HG02759 (cell line): ENCODE measurements around the gene SORBS1.

Source experiments
- ATAC-seq: cut with Tn5 transposase; IDR thresholded peaks from one replicate; pipeline ENCODE4 v1.9.1; 2021; ENCODE audit warnings: mild to moderate bottlenecking, moderate library complexity; ENCODE audit not compliant: unreplicated experiment

Gene SORBS1

DNA sequence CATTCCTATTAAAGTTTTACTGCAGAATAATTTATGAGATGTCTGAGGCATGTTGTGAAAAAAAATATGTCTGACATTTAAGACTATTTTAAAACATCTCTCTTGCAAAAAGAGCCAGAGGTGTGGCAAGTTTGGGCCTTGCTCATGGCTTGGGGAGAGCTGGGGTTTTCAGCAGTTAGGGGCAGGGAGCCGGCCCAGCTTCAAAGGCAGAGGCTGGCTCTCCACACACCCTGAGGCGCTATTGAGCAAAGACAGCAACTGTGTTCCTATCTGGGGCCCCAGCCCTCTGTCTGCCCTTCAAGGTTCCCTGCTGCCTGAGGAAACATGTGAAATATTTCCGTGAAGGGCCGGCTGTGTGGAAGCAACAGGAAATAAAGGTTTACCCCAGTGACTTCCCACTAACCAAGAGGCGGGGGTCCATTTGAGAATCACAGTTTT lies 94.0 kb downstream of the SORBS1 start:
- ATAC-seq: no peak

DNA sequence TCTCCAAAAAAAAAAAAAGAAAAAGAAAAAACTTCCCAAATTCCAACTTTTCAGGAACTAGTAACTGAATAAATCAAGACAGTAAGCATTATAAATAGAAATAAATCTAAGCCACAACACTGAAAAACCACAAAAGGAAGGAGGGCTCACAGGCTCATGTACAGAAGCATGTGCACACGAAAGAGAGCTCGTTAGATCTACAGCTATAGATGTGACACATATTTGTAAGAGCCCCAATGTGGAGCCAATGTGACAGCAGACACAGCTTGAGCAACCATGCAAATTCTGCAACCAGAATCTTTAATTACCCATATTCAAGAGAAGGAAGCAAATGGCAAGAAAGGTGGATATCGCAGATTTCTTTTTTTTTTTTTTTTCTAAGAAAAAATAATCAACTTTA lies 94.7 kb downstream of the SORBS1 start:
- ATAC-seq: no peak

DNA sequence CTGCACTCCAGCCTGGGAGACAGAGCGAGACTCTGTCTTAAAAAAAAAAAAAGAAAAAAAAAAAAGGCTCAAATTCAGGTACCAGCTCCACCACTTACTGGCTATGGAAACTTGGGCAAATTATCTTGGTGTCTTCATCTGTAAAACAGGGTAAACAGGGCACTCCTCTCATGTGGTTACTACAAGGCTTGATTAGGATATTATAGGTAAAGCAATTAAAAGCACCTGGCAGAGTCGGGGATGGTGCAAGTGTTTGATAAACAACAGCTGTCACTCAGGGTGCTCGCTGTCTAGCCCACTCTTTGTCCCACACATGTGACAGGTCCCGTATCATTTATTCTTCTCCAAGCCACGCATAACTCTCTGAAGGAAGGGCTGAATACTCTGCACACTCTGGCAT lies 96.9 kb downstream of the SORBS1 start:
- ATAC-seq: no peak

DNA sequence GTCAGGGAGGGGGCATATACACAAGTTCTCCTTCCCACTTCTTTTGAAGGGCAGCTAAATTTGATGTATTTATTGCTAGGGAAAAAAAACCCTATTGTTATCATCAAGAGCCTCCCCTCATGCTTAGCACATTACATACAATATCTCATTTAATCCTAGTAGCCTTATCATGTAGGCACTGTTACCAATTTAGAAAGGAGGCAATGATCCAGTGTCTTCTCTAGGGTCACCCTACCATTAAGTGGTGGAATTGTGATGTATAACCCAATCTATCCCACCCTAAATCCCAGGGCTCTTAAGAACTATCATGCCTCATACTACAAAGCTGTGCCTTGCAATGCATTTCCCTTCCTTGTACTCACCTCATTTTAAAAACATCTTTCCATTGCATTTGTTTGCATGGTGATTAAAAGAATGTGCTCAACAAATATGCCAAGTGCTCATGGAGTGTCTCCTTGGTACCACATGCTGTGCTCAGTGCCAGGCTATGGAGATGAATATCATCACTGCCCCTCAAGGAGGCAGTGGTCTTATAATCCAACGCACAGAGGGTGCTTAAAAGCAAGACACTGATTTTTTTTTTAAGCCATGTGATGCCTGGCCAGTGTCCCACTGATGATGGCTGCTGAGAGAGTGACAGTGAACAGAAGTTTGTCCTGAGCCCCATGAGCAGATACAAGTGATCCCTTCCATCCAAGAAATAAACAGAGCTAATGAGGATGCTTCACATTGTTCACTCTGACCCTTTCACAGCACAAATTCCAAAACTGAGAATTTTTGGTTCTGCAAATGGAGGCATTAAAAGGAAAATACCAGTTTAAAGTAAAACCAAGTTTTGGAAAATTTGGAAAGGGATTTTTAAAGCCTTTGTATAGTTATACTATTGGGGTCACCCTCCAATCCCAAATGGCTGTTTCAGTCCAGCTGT lies 98.2 kb downstream of the SORBS1 start:
- no peak for ATAC-seq

DNA sequence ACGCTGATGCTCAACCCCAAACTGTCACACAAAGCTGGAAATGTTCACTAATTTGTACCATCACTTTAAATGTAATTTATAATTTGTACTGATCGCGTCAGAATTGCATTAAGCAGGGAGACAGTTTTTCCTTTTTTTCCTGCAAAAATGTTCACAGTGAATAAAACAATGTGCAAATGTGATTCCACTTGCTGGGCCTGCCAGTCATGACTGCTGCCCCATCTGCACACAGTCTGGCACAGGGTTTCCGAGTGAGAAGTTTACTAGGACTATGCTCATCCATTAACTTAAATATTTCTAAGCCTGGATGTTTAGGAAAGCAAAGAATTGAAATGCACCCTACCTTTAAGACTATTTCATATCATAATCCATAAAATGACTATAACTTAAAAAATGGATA lies 99.6 kb downstream of the SORBS1 start:
- no peak for ATAC-seq

DNA sequence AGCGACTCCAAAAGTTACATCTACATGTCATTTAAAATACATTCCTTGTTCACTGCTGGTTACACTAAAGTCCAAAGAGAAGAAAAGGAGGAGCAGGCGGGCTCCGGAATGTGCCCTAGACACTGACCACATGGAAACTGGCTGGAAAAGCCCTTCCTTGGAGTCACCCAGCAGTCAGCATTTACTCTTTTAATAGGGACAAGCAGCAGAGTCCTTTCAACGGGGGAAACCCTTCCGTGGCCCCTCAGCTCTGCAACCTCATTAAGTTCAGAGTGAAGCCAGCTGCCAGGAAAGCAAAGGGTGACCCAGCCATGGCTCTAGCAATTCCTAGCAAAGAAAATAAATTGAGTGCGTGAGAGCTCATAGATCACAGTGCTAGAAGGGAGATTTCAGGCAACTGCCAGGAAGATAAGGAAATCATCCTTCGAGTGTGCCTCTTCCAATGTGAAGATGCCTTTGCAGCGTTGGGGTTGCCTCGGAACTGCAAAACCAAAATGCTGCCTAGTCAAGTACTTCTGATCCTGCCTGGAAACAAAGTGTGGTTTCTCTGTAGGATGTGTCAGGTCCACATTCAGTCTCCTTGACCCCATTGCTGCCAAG lies 101.6 kb downstream of the SORBS1 start:
- ATAC-seq: no peak

DNA sequence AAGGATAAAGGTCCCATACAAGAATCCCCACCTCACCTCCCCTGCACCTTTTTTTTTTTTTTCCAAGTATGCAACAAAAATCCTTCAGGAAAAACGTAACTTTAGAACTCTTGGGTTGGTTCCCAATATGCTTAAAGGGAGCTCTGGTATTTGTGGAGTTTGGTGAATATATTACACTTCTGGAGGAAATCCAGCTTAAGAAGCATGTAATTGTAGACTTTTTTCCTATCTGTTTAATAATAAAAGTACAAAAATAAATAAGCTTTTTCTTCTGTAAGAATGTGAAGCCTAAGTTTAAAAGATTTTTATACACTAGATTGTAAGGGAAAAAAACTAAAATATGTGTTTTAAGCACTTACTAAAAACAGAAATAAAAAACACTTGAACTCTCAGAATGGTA lies 102.3 kb downstream of the SORBS1 start:
- no peak for ATAC-seq

DNA sequence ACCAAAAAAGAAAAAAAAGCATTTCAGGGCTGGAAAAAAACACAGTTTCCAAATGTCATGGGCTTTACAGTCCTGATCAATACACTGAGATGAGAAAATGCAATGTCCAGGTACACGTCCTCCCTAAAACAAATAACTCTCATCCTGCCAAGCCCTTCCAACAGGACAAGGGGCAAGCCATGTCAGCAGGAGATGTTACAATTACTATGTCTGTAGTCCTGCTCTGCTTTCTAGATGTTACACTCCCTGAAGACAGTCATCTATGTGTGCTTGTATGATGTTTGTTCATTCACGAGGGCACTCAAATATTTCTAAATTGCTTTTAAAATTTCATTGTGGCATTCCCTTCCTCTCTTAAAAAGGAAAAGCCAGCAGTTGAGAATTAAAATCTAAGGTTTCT lies 103.2 kb downstream of the SORBS1 start:
- ATAC-seq: no peak

DNA sequence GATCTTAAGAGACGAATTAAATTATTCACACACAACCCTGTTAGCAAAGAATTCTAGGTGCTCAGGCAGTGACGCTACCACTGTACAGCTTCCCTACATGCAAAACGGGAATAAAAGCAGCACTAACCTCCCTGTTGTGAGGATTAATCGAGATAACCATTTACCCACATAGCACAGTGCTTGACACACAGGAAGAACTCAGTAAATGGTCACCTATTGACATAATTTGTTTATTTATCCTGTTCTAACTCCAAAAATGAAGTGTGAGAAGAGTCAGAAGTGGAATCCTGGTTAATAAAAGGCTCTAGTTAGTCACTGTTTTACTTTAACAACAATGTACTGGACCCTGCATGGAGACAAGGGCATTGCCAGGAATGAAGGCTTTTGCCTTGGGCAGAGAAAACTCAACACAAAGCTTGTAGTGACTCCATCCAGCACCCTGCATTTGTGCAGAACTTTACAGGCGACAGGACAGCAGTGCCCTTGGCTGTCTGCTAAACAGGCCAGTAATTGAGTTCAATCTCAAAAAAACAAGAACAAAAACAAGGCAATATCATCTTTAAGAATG lies 103.8 kb downstream of the SORBS1 start:
- no peak for ATAC-seq

DNA sequence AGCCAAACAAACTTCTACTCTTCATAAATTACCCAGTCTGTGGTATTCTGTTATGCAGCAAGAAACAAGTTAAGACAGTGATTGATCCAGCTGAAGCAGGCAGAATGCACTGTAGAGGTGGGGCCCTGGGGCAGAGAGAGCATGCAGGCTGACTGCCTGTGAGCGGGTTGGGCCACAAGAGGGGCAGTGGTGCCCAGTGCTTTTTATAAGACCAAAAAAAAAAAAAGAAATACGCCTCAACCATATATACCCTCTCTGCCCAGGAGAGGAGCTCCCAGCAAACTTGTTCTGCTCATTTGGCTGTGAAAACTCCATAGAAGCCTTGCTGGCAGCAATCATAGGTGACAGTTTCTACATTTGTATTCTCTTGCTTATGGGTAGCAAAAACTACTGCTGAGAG lies 104.7 kb downstream of the SORBS1 start:
- no peak for ATAC-seq

DNA sequence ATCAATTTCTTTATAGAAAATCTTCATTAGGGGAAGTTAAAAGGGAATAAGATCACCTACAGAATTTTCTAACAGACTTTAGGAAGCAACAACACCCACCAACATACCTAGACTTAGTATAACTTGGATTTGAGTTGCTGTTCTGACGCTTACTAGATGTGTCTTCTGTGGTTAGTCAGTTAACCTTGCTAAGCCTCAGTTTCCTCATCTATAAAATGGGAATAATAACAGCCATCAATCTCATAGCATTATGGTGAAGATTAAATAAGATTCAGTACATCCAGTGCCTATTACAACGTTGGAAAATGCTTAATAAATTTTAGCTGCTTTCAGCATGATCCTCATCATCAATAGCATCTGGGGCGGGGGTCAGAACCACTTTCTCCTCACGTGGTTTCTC lies 106.2 kb downstream of the SORBS1 start:
- ATAC-seq: no peak

DNA sequence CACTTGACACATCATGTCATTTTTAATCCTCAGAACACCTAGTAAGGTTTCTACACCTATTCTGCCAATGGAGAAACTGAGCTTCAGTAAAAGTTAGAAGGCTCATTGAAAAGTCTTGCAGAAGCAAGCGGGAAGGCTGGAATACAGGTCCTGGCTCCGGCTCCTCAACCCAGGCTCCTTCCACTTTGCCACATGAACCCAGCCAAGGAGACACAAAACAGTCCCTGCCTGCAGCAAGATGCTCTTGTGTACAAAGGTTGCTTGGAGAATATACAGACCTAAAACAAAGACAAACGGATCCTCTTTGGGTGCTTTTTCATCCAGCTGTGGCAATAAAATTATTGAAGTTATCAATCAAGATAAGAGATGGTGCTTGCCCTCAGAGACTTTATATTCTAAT lies 106.8 kb downstream of the SORBS1 start:
- ATAC-seq: no peak

DNA sequence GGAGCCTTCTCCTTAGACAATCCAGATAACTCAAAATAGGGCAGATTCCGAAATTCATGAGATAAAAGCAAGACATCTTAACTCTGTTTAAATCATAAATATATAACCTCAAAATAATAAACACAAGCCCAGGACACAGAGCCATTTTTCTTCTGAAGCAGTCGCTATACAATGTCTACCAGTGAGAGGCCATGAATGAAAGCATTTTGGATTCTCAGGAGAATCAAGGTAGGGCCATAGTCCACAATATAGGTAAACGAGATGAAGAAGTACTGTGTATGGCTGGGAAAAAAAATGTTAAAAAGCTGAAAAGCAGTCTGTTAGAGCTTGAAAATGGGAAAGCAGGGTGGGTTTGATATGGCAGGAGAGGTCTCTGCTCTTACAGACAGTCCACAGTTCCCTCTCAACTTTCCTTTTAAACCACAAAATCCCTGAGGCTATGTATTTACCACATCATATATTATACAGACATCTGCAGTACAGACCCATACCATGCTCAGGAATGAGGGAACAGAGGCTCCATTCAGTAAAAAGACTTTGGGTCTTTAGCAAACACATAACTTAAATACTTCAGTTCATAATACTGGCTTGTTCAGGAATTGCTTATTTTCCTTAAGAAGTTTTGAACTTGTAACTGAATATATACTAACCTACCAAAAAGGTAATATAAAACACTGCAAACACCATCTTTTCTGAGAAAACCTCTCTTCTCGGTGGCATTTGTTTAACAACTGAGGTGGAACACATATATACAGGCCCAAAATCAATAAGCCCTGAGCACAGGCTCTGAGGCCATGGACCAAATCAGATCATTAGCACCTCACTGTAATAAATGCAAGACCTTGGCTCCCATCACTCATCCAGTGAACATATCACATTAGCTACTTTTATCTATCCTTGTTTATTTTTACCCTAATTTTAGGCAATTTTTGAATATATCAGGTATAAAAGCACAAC lies 109.3 kb downstream of the SORBS1 start:
- ATAC-seq: no peak

DNA sequence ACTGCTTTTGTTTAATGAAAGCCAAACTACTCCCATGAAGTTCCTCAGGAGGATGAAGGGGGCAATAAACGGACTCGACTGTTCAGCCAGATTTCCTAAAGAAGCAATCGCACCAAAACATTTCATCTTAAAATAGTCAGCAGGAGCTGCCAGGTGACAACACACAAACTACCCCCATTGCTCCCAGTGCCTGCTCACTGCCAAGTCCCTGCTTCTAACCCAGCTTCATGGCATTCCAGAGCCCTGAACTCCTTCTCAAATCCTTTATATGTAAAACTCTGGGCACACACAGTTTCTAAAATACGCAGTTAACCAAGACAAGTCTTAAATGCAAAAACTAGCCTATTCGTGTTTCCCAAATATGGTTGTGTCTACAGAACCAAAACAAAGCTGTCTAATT lies 110.0 kb downstream of the SORBS1 start:
- ATAC-seq: no peak

DNA sequence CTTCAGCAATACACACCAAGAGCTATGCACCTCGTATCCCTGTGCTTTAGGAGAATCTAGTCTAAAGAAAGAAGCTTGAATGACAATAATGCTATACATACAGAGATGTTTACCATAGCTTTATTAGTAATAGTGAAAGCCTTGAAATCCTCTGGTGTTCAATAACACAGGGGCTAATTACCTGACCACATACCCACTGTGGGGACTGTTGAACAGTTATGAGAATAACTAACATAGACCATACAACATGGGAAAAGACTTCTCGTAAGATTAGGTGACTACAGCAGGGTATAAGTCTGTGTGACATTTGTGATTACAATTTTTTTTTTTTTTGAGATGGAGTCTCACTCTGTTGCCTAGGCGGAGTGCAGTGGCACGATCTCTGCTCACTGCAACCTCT lies 111.0 kb downstream of the SORBS1 start:
- no peak for ATAC-seq

DNA sequence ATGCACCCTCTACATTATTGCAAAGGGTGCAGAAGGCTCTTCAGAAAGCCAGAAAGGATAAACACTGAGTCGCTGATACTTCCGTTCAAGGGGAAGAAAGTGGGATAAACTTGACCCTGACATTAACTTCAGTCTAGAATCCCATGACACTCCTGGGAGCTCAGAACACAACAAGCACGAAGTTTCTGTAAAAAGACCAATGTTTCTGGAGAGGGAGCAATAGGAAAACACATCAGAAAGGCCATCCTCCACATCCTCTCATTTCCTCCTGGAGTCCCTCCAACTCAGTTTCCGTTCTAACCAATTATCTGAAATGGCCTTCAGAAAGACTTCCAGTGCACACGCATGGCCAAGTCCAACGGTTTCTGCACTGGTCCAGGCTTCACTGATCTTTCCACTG lies 113.5 kb downstream of the SORBS1 start:
- no peak for ATAC-seq

DNA sequence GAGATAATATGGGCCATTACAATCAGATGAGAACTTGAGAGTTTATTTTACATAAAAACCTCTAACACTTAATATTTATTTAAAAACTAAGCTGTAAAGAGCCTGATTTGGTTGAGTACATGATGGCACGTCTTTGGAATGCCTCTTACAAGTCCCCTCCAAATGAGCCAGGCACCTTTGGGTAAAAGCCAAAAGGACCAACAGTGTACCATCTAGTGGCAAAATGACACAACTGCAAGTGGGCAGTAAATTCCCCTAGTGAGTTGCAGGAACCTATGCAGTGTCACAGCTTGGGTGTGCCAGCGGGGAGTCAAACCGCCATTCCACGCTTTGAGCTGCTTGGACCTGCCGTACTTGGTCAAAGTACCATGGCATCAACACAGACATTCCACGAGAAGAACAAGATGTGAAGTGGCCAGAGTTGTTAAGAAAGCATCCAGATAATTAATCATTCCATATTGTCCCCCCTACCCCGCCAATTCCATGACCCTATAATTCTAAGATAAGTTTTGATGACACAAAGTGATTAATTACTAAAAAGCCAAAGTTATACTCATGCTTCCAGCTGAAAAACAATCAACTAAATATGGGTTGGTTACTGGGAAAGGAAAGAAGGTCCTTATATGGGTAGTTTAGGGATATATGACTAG lies 115.2 kb downstream of the SORBS1 start:
- ATAC-seq: peak; percentile 75

DNA sequence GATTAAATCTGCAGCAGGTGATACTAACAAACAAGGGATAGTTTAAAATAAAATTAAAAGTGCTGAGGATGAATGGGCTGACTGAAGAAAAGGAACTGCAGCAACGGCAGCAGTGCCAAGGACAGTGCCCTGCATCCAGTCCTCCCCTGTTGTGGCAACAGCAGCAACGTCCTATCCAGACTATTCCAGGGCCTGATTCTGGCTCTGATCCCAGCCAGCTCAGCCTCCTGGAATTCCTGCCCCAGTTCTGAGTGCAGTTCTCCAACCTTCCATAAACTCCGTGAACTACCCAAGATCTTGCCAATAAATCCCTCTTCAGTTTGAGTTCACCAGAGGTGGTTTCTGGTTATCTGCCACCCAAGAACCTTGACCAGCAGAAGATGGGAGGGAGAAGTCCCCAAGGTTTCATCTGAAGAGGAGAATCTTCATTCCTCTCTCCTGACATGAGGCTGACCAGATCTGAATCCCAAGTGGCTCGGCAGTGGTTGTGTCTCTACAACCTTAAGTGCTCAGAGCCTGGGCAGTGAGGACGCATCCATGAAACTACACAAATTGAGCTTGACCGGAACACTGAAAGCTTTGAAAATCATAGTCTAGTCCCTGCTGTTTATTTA lies 115.8 kb downstream of the SORBS1 start:
- no peak for ATAC-seq

DNA sequence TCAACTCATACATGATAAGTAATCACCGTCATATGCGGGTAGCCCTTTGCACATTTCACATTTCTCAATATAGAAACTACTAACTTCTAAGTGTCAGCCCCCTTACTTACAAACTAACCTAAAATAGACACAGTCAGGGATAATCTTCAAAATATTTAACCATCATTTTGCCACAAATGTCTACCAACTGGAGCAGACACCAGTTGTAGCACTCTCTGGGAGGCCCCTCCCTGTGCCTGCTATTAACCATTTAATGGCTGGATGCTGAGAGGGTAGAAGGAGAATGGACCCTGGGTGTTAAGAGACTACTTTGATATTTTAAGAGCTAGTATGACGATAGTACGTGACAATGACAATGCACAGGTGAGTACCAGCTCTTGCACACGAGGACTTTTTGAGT lies 116.4 kb downstream of the SORBS1 start:
- ATAC-seq: no peak

DNA sequence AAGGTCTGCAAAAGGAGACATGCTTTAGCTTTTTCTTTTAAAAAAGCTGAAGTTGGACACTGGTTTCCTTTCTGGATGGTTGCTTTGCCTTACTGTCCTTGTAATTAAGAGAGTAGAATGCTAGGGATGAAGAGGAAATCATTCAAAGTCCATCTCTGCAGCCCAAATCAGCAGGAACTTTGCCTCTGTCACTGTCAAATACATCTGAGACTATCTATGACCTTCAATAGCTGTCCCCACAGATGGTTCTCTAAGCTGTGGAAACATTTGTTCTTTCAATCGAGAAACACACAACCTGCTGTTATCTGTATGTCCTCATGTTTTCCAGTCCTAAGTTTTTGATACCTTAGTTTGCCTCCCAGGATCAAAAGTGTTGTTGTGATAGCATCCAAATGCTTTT lies 117.5 kb downstream of the SORBS1 start:
- no peak for ATAC-seq
